Left ventricle myocardium superior (tissue), 1 donor: ENCODE measurements around the gene SNX21. TPM values are rescaled to one million over a fixed set of nuclear protein-coding genes. Genes with fewer than 3 reads are reported as not detected.
"Not testable (repeated sequence)": the region's sequence is repeated elsewhere in the genome, so short reads cannot be mapped to it uniquely, and the experiment has no call there.

Experiments
- ATAC-seq: fragments of 200-7000 bp; cut with Tn5 transposase; one replicate; pipeline ENCODE4 v1.9.1; 2020; ENCODE audit warnings: mild to moderate bottlenecking, moderate library complexity
- DNase-seq: peaks from one replicate; pipeline ENCODE4 v3.0.0-alpha.2; 2020
- intact Hi-C: fragments of 100-400 bp; cut with micrococcal nuclease; formaldehyde crosslinking; loops from one replicate; pipeline ENCODE4 v1.11.0; 2022
- long read RNA-seq: library from polyadenylated mRNA; unstranded; transcript quantifications from one replicate; pipeline ENCODE4 v2.0.0, GENCODE V29; 2021
- total RNA-seq: library from RNA; stranded (reverse); fragmentation: NEBNext Ultra II Directional; extraction: Animal tissue kit (Norgen Biotek cat#: 25700); gene quantifications from one replicate; pipeline ENCODE4 v1.2.1, GENCODE V29; 2021
- donor health status: DM: no; HTN: yes; CAD: no; lungs with severe emphysema.

The SNX21 gene, protein sequence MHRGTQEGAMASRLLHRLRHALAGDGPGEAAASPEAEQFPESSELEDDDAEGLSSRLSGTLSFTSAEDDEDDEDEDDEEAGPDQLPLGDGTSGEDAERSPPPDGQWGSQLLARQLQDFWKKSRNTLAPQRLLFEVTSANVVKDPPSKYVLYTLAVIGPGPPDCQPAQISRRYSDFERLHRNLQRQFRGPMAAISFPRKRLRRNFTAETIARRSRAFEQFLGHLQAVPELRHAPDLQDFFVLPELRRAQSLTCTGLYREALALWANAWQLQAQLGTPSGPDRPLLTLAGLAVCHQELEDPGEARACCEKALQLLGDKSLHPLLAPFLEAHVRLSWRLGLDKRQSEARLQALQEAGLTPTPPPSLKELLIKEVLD
- total RNA-seq: 21.3 TPM
- long read RNA-seq, partial matches to known transcripts: 0 of 11 reads
- long read RNA-seq, other reads (novel, unspliced or antisense): 4 of 11 reads

DNA sequence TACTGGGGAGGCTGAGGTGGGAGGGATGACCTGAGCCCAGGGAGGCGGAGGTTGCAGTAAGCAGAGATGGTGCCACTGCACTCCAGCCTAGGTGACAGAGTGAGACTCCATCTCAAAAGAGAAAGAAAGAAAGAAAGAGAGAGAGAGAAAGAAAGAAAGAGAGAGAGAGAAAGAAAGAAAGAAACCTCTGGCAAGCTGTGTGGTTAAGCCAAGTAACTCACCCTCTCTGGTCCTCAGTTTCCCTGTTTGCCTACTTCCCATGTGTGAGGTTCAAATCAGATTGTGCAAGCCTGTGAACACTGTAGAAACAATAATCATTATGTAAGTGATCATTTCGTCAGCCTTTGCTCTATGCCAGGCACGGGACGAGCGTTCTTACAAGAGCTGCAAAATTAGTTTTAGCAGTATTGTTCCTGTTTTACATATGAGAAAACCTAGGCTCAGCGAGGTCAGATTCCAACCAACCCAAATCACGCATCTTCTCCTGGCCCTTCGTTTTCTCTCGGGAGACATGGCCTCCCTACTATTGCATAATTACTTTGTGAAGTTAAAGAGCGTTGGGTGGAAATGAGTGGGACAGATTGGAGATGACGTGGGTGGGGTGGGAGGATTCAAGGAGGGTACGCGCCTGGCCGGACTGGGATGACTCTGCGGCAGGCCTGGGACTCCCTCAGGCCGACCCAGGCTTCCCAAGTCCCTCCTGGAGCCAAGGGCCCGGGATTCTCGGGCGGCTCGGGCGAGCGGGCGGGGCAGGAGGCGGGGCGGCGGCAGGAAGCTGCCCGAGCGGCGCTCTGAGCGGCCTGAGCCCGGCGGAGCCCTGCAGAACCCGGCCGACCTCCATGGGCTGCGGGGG lies at the start of gene SNX21:
Gene SNX21, plus strand, starts transcription at position 770 of the 853 bp plus-strand sequence. CDS start 121 bp downstream, outside the sequence.
- ATAC-seq (peak; percentile 89), DNase-seq (peak; percentile 92)
- intact Hi-C loops: no loop called here

DNA sequence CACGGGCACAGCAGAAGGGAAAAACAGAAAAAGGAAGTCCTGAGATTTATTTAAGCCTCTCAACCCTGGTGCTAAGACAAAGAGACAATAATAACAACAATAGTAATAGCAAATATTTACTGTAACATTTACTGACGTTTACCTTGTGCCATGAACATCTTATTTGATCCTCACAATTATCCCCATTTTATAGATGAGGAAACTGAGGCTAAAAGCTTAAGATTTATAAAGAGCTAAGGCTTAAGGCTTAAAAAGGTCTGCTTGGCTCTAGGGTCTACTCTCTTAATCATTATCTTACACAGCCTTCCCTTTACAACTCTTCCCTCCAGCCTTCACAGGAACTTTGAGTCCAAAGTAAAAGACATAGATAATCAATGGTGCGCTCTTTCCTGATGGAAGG lies 45.2 kb upstream of the SNX21 start:
- intact Hi-C loops: no loop called here
- DNase-seq: no peak
- ATAC-seq: no peak

DNA sequence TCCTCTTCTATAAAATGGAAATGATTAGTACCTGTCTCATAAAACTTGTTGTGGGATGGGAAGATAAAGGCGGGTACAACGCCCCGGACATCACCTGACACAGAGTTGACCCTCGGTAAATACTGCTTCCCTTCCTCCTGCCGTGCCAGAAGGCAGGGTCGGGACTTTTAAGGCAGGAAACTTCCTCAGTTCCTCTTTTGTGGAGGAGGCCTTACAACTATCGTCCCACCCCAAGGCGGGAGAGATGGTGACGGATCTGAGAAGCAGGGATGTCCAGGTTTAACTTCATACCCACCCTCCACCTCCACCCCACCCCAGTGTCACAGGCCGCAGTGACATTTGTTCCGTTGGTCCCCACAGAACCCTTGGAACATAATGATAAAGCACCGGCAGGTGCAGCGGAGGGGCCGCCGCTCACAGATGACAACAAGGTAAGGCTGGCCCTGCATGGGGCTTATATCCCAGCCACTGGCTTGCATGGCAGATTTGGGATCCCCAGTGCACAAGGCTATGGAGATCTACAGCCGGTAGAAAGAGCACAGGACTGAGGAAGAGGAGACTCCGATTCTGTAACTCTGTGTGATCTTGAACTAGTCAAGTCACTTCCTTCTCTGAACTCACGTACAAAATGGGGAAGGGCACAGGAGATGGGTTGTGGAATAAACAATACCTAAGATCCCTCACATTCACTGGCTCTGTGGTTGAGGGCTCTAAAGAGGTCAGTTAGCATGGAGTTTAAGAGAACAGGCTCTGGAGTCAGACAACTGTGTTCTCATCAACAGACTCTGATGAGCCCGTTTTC lies 41.1 kb upstream of the SNX21 start:
- ATAC-seq (peak; percentile 12), DNase-seq (no peak)
- intact Hi-C loops: no loop called here

DNA sequence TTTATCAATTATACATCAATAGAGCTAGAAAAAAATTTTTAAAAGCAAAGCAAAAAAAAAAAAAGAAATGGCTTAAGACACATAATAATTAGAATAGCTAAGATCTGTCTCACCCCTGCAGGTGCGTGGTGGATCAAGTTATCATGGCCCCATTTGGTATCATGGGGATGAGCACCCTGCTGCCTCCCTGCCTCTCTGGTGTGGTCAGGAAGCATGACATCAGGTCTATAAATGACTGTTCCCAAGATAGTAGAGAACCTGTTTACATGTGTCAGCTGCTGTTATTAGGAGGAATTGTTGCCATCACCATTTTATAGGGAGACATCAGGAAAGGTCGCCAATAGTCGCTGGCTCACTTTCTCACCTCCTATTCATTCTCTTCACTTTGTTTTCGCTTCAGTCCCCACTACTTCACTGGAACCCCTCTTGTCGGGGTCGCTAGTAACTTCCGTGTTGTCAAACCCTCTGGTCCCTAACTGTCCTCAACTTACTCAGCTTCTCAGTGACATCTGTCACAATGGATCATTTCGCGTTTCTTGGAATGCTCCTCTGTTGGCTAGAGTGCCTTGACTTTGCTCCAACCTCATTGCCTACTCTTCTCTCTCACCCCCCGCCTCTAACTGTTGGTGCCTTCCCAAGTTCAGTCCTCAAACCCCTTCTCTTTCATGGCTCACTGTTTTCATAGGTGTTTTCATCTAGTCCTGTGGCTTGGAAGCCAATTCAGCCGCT lies 37.1 kb upstream of the SNX21 start:
- ATAC-seq (peak; percentile 42), DNase-seq (no peak)
- intact Hi-C loops: no loop called here

DNA sequence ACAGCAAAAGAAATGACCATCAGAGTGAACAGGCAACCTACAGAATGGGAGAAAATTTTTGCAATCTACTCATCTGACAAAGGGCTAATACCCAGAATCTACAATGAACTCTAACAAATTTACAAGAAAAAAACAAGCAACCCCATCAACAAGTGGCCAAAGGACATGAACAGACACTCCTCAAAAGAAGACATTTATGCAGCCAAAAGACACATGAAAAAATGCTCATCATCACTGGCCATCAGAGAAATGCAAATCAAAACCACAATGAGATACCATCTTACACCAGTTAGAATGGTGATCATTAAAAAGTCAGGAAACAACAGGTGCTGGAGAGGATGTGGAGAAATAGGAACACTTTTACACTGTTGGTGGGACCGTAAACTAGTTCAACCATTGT lies 36.1 kb upstream of the SNX21 start:
- ATAC-seq, intact Hi-C loops, DNase-seq: not testable (repeated sequence)

DNA sequence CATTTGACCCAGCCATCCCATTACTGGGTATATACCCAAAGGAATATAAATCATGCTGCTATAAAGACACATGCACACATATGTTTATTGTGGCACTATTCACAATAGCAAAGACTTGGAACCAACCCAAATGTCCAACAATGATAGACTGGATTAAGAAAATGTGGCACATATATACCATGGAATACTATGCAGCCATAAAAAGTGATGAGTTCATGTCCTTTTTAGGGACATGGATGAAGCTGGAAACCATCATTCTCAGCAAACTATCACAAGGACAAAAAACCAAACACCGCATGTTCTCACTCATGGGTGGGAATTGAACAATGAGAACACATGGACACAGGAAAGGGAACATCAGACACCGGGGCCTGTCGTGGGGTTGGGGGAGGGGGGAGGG lies 35.6 kb upstream of the SNX21 start:
- ATAC-seq, intact Hi-C loops, DNase-seq: not testable (repeated sequence)

DNA sequence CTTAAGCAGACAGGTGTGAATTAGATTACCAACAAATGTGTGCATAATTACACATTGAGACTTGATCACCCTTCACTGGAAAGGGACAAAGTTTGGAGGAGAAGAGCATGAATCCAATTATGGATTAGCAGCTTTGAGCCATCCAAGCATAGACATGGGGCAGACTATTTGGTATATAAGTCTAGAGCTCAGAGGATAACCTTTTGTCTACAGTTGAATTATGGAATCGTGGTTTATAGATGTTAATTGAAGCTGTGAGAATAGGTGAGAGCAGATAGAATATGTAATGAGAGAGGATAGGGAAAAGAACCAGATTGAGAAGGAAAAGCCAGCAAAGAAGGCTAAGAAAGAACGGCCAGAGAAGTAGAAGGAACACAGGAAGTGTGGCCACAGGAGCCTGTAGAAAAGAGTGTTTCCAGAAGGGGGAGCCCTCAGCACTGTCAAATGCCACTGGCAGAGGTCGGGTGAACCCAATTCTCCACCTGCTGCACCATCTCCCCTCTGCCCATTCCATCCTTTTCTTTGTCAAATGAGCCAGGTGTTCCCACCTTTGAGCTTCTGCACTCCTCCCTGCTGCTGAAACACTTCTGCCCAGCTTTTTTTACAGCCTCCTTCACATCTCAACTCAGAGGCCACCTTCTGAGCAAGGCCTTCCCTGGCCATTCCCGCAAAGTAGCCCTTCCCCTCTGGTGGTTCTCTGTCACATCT lies 34.5 kb upstream of the SNX21 start:
- no peak for DNase-seq
- intact Hi-C loops: no loop called here
- peak; percentile 83 for ATAC-seq

DNA sequence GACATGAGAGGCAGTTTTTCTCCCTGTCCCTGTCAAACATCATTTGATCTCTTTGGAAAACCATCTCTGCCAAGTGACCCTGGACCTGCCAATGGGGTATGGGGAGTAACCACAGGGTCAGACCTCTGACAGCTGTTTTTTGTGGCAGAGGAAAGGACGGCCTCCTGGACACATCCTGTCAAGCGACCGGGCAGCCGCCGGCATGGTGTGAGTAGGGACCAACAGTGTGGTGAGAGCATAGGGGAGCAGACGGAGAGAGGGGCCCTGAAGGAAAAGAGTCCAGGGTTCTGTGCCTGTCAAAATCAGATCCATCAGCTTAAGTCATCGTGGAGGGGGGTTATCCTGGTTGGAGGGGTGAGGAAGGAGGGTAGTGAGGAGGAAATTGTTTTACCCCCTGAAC lies 31.7 kb upstream of the SNX21 start:
- ATAC-seq (no peak), DNase-seq (no peak)
- intact Hi-C loops: no loop called here

DNA sequence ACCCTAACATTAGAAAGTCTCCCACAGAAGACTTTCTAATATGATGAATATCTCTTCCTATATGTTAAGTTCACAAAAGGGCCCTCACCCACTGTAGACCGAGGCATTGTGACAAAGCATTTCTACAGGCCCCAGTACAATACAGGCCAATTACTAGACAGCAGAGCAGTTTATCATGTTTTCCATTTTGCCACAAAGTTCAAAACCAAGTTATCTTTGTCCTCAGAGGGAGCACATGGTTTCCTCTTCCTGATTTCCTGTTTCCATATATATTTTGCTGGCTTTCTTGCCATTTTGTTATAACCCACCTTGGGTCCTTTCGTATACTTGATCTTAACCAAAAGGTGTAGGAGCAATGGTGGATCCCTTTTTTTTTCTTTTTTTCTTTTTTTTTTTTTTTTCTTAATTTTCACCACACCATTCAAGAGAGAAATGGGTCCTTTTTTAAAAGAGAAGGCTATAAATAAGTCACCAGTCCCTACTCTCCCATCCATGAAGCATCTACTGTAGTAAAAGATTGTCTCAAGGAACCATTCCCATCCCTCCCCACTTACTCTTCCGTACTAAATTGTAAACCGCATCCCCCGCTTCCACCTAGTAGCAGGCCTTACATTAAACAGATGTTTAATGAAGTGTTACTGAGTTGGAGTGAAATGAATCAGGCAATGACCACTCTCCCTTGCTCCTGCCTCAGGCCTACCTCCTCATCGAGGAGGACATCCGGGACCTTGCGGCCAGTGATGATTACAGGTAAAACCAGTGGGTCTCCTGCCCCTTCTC lies 23.2 kb upstream of the SNX21 start:
- intact Hi-C loops: no loop called here
- ATAC-seq (no peak), DNase-seq (no peak)

DNA sequence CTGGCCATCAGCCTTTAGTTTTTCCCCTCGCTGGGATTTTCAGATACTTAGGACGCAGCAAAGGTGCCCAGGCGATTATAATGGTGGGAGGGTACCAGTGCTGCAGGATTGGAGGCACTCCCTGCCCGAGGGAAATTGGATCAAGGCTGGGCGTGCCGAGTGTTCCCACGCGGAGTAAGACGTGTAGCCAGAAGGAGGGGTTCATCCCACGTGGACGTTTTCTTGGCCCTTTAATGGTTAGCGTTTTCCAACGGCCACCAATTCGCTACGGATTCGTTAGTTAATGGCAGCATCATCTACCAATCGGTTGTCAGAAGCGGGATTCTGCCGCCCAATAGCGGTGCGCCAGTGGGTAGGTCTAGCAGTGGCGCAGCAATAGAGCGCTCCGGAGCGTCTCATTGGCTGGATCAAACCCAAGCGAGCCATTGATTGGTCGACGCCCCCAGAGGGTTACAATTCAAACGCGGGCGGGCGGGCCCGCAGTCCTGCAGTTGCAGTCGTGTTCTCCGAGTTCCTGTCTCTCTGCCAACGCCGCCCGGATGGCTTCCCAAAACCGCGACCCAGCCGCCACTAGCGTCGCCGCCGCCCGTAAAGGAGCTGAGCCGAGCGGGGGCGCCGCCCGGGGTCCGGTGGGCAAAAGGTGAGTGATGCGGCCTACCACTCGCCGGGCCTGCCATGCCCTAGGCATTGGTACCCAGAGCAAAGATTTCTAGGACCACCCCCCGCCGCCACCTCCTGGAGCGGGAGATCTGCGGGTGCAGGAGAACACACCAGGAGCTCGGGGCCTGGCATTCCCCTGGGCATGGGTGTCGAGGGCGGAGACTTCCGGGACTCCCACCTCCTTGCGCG lies 21.2 kb upstream of the SNX21 start, which contains the start of gene UBE2C:
Gene UBE2C, plus strand, starts transcription at position 488 of the 849 bp plus-strand sequence. Its CDS starts 52 bp downstream, at position 540.
- intact Hi-C loops: no loop called here
- ATAC-seq (peak; percentile 99), DNase-seq (peak; percentile 96)

DNA sequence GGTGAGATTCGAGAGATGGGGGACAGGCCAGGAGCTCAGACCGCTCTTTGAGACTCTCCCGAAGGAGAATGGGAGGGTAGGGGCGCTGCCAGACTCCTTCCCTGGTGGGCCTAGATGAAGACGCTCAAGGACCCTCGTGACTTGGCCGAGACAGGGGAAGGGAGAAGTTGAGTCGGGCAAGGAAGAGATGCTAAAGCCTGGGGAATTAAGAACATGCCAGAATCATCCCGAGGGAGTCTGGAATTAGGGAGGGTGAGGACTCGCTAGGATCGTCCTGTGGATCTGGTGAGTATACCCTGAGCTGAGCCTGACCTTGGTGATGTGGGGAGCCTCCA lies 20.6 kb upstream of the SNX21 start:
- ATAC-seq: no peak
- intact Hi-C loops: no loop called here
- DNase-seq: no peak

DNA sequence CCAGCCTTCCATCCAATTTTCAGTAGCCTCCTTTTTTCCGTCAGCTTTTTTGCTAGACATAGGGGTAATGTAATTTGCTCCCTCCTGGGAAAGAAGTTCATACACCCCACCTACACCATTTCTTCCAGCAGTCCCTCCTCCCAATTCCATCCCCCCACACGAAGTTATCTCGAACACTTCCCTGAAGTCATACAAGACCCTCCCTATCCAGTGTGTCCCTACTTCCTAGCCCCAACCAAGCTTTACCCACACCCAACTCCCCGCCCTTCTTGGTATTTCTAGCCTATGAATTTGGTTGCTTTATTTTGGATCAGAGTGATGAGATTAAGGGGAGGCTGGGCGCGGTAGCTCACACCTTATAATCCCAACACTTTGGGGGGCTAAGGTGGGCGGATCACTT lies 20.1 kb upstream of the SNX21 start:
- DNase-seq: no peak
- intact Hi-C loops: no loop called here
- ATAC-seq: no peak

DNA sequence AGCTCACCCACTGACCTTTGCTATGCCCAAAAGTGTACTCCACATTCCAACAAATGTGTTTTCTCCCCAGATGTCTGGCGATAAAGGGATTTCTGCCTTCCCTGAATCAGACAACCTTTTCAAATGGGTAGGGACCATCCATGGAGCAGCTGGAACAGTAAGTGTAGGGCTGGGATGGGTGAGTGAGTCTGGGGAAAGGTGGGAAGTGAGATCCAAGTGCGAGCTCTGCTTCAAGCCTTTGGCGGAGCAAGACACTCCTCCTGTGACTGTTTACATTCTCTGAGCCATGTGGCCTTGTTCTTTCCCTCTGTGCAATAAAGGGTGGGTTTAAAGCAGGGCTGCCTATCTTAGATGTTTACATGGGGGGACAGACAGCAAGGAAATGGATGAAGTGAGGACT lies 19.3 kb upstream of the SNX21 start:
- ATAC-seq: no peak
- intact Hi-C loops: no loop called here

DNA sequence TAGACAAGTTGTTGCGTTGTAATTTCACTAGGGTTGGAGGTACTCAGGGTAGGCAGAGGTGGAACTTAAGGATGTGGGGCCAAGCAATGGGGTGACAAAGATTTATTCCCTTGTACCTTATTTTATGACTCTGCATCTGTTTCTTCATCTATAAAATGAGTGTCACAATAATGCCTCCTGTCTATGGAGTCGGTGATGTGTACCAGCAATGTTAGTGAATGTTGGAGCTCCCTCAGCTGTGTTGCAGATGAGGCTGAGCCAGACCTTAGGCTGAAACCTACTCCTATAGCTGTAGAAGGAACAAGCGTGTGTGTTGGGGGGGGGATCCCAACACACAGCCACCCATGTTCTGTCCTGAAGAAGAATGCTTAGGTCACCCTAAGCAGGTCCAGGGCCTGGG lies 16.6 kb upstream of the SNX21 start:
- ATAC-seq: no peak
- intact Hi-C loops: no loop called here
- no peak for DNase-seq

More for the DNA sequence above, 19.3 kb upstream of the SNX21 start:
- DNase-seq: no peak

DNA sequence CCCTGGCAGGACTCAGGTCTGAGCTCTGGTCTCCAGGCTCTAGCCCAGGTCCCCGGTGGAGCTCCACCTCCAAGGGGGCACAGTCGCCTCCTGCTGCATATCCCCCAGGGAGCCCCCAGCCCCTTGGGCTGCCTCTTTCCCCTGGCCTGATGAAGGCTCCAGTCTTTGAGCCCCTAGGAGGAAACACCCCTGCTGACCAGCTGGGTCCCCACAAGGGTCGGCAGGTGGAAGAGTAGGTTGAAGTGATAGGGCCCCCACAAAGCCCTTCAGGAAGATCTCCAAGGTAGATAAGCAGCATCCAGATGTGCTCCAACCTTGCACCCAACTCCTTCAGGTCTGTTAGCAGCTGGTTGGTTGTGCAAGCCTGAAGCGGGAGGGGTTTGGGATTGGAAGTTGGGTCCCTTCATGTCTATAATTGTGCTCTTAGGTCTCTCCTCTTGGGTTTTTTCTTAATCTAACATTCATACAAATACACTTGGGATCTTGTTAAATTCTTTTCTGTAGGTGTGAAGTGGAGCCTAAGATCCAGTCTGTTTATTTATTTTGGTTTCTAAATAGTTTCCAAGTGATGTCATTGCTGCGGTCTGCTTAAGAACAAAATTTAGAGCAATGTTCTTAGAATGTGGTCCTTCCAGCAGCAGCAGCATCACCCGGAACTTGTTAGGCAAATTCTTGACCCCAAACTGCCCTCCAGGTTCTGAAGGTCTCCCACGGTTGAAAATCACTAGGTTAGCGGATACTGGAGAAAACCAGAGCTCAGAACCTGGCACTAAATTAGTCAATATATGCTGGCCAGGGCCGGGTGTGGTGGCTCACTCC lies 16.0 kb upstream of the SNX21 start:
- intact Hi-C loops: no loop called here
- no peak for ATAC-seq

DNA sequence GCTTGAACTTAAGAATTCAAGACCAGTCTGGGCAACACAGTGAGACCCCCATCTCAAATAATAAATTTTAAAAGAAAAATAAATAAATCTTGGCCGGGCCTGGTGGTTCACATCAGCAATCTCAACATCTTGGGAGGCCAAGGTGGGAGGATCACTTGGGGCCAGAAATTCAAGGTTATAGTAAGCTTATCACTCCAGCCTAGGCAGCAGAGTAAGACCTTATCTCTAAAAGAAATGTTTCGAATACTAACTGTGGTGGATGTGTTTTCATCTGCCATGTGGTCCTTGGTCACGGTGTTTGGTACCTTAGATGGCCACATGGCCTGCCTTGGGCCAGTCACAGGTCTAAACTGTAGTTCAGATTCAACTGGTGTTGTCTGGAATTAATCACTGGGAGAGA lies 15.4 kb upstream of the SNX21 start:
- DNase-seq (no peak), ATAC-seq (no peak)
- intact Hi-C loops: no loop called here

More for the DNA sequence above, 16.0 kb upstream of the SNX21 start:
- DNase-seq: no peak
